Kidney (tissue), 14 donors: ENCODE results near the gene LCOR. TPM values are rescaled to one million over a fixed set of nuclear protein-coding genes. Genes with fewer than 3 reads are reported as not detected.
A peak's percentile ranks its signal among the peaks of the same experiment; 100 is the strongest.

Experiments
- DNase-seq, 5 donors: peaks; one replicate each; pipeline ENCODE4 v3.0.0-alpha.2; 2013 to 2020
- FAIRE-seq: peaks from 2 replicates; lab custom pipeline; 2012; peaks lifted over from hg19 to GRCh38; lab: Jason Lieb, UNC
- H3K27ac ChIP-seq, 2 donors: one replicate each; pipeline ENCODE4 v1.7.0; 2013; ENCODE audit warnings: low read depth in 2 of 2, low read length in 2 of 2, inconsistent platforms in 1 of 2
- H3K27me3 ChIP-seq: one replicate; pipeline ENCODE4 v1.7.1; 2013; ENCODE audit warnings: low read length, inconsistent platforms; ENCODE audit not compliant: control insufficient read depth, insufficient read depth
- H3K36me3 ChIP-seq, 3 donors: one replicate each; pipeline versions ENCODE4 v1.7.0 to v1.7.1; 2013; ENCODE audit warnings: low read length in 3 of 3, control low read depth in 1 of 3, inconsistent platforms in 1 of 3; ENCODE audit not compliant: insufficient read depth in 3 of 3, control insufficient read depth in 2 of 3
- H3K4me1 ChIP-seq, 3 donors: one replicate each; pipeline versions ENCODE4 v1.7.0 to v1.7.1; 2013; ENCODE audit warnings: low read length in 3 of 3, inconsistent platforms in 1 of 3, low read depth in 1 of 3; ENCODE audit not compliant: control insufficient read depth in 2 of 3, insufficient read depth in 2 of 3
- H3K4me3 ChIP-seq, 3 donors: one replicate each; pipeline versions ENCODE4 v1.7.0 to v1.8.1; 2013; ENCODE audit warnings: low read length in 3 of 3, control low read depth in 1 of 3, inconsistent platforms in 1 of 3
- H3K9ac ChIP-seq, 3 donors: one replicate each; pipeline versions ENCODE4 v1.7.0 to v1.7.1; 2013; ENCODE audit warnings: low read length in 3 of 3, control low read depth in 1 of 3, inconsistent platforms in 1 of 3
- H3K9me3 ChIP-seq, 3 donors: one replicate each; pipeline versions ENCODE4 v1.7.0 to v1.7.1; 2013; ENCODE audit warnings: low read length in 3 of 3, control low read depth in 1 of 3, inconsistent platforms in 1 of 3; ENCODE audit not compliant: control insufficient read depth in 2 of 3, insufficient read depth in 1 of 3
- CTCF ChIP-seq: IDR thresholded peaks from 3 replicates; pipeline ENCODE4 v1.5.1; 2012; ENCODE audit warnings: mild to moderate bottlenecking, moderate library complexity, borderline replicate concordance; ENCODE audit not compliant: insufficient read depth; ENCODE audit errors: extremely low read depth
- intact Hi-C: fragments of 100-400 bp; cut with DNase I; formaldehyde crosslinking; loops from one replicate; pipeline ENCODE4 v1.11.1; 2022
- polyA plus RNA-seq: library from polyadenylated mRNA; stranded (reverse); fragments of 350-450 nt; fragmentation: Illumina TruSeq; extraction: RNeasy Lipid Tissue Mini Kit (QIAGEN cat#74804); gene quantifications from one replicate; pipeline ENCODE4 v1.2.3, GENCODE V29; 2014; ENCODE audit warnings: low read depth, low replicate concordance; ENCODE audit not compliant: insufficient read depth
- total RNA-seq: library from RNA; stranded (reverse); fragmentation: NEBNext Ultra II Directional; extraction: Animal tissue kit (Norgen Biotek cat#: 25700); gene quantifications from one replicate; pipeline ENCODE4 v1.2.1, GENCODE V29; 2021
- donor health status: control.
- donor health status: control.
- donor health status: control.
- donor health status: control.
- donor health status: control.
- donor health status: DM: yes; HTN: yes; CAD: no.
- donor health status: Normal renal cell carcinoma (clear cell type).

Gene LCOR
- total and polyA plus RNA-seq, 2 donors from 2014 or later = 2.8 to 48.5 TPM

GRCh38 chr10:97004591-97004990 is 172.5 kb downstream of the LCOR start:
- DNase-seq (no peak), FAIRE-seq (no peak)
- Histone ChIP-seq H3K4me3 (no peak overlapping the region), H3K9ac (no peak overlapping the region), H3K27ac (no peak overlapping the region), H3K9me3 (peaks cover 0 to 5% (median 0%) of the 10 kb centered on the region in 3 donors), H3K36me3 (no peaks in the 10 kb centered on the region), H3K4me1 (no peaks in the 10 kb centered on the region), H3K27me3 (no peaks in the 10 kb centered on the region)
- TF ChIP-seq CTCF = no peak
- intact Hi-C loops = no loop called here

- no peak for FAIRE-seq
- H3K9me3 ChIP-seq = peaks cover 0 to 5% (median 0%) of the 10 kb centered on the region in 3 donors
- no peaks in the 10 kb centered on the region for H3K36me3 ChIP-seq
- no peaks in the 10 kb centered on the region for H3K27me3 ChIP-seq
- no peak for DNase-seq
- H3K9ac ChIP-seq = no peak overlapping the region
- intact Hi-C loops = no loop called here
- no peak overlapping the region for H3K4me3 ChIP-seq
- TF ChIP-seq CTCF = no peak
- H3K27ac ChIP-seq = no peak overlapping the region
- H3K4me1 ChIP-seq = no peaks in the 10 kb centered on the region
Measured at GRCh38 chr10:97005349-97005748, 173.3 kb downstream of the LCOR start.

GRCh38 chr10:97006364-97006763 is 174.3 kb downstream of the LCOR start:
- Histone ChIP-seq H3K4me3 (no peak overlapping the region), H3K36me3 (no peaks in the 10 kb centered on the region), H3K27me3 (no peaks in the 10 kb centered on the region), H3K9ac (no peak overlapping the region), H3K9me3 (peaks cover 0 to 5% (median 0%) of the 10 kb centered on the region in 3 donors), H3K4me1 (no peaks in the 10 kb centered on the region), H3K27ac (no peak overlapping the region)
- peak in 1 of 5 donors; percentile 58 for DNase-seq
- no peak for TF ChIP-seq CTCF
- intact Hi-C loops = no loop called here
- no peak for FAIRE-seq

- DNase-seq = no peak
- TF ChIP-seq CTCF = no peak
- no peaks in the 10 kb centered on the region for H3K27me3 ChIP-seq
- H3K9me3 ChIP-seq = peaks cover 0 to 5% (median 0%) of the 10 kb centered on the region in 3 donors
- H3K36me3 ChIP-seq = no peaks in the 10 kb centered on the region
- H3K4me3 ChIP-seq = no peak overlapping the region
- FAIRE-seq = no peak
- no peak overlapping the region for H3K27ac ChIP-seq
- intact Hi-C loops = no loop called here
- no peak overlapping the region for H3K9ac ChIP-seq
- H3K4me1 ChIP-seq = no peaks in the 10 kb centered on the region
Measured at GRCh38 chr10:97007417-97007816, 175.3 kb downstream of the LCOR start.
